Activated CD4-positive, alpha-beta T cell treated with anti-CD3 and anti-CD28 coated beads, Interleukin-2, Interleukin-4, amounts not matched to agents 100 ng/mL and 50 ng/mL, durations not matched to agents 16 hours and 8 hours (primary cell): Measurements from ENCODE around the gene CFAP119.

Source experiments
- DNase-seq: peaks from one replicate; pipeline ENCODE4 v3.0.0-alpha.2; 2020; ENCODE audit warnings: low spot score

Gene CFAP119

GRCh38 chr16:30740364-30741251 lies 21.3 kb downstream of the CFAP119 start:
- DNase-seq: peak; percentile 6

- no peak for DNase-seq
Measured at GRCh38 chr16:30738984-30739951, 22.6 kb downstream of the CFAP119 start.

GRCh38 chr16:30737794-30738648 lies 23.8 kb downstream of the CFAP119 start:
- no peak for DNase-seq

- no peak for DNase-seq
Measured at GRCh38 chr16:30736995-30737793, 24.7 kb downstream of the CFAP119 start.

- no peak for DNase-seq
Measured at GRCh38 chr16:30731411-30731810, 30.5 kb downstream of the CFAP119 start.

GRCh38 chr16:30728899-30729672 lies 32.8 kb downstream of the CFAP119 start:
- DNase-seq: no peak

DNA sequence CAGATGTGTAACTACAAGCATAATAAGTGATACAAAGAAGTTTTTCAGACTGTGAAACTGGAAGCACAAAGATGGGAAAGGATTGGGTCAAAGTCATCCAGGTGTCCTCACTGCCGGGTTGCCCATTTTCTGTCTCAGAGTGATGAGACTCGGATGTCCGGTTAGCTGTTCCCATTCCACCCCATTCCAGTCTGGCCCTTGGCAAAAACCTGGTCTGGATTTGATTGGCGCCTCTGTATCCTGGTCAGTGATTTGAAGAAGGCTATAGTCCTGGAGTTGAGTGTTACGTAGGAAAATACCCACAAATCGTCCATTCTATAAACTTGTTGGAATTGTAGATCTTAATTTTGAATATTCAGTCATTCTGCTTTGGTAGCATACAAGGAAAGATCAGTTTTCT lies 33.5 kb downstream of the CFAP119 start:
- DNase-seq: no peak

DNA sequence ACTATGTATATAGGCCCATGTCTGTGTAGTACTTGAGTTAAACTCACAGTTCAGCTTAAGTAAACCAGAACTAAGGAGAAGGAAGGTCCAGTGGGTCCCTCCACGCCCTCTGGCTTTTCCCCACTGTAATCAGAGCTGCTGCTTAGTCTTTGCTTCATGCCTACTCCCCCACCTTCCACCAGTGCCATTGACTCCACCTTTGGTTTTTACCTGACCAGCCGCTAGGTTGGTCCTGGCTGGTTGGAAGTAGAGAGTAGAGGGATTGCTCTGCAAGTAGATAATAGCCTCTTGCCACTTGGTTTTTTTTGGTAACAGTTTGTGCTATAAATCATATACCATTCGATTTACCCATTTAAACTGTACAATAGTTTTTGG lies 36.5 kb downstream of the CFAP119 start:
- DNase-seq: no peak

- DNase-seq: no peak
Measured at GRCh38 chr16:30724641-30725417, 37.0 kb downstream of the CFAP119 start.

DNA sequence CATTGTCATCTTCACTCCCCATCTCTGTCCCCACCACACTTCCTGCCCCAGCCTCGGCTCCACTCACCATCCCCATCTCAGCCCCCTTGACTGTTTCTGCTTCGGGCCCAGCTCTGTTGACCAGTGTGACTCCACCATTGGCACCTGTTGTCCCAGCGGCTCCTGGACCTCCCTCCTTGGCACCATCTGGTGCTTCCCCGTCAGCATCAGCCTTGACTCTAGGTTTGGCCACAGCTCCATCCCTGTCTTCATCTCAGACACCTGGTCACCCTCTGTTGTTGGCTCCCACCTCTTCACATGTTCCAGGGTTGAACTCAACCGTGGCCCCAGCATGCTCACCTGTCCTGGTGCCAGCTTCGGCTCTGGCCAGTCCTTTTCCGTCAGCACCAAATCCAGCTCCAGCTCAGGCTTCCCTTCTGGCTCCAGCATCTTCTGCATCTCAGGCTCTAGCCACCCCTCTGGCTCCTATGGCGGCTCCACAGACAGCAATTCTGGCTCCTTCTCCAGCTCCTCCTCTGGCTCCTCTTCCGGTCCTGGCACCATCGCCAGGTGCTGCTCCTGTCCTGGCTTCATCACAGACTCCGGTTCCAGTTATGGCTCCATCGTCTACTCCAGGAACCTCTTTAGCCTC lies 38.0 kb downstream of the CFAP119 start:
- DNase-seq: no peak

- DNase-seq: no peak
Measured at GRCh38 chr16:30722916-30723315, 38.9 kb downstream of the CFAP119 start.

- no peak for DNase-seq
Measured at GRCh38 chr16:30722443-30722842, 39.4 kb downstream of the CFAP119 start.

GRCh38 chr16:30721606-30722005 lies 40.3 kb downstream of the CFAP119 start:
- DNase-seq: no peak

GRCh38 chr16:30721167-30721566 lies 40.7 kb downstream of the CFAP119 start:
- no peak for DNase-seq

- no peak for DNase-seq
Measured at GRCh38 chr16:30720694-30721093, 41.2 kb downstream of the CFAP119 start.

DNA sequence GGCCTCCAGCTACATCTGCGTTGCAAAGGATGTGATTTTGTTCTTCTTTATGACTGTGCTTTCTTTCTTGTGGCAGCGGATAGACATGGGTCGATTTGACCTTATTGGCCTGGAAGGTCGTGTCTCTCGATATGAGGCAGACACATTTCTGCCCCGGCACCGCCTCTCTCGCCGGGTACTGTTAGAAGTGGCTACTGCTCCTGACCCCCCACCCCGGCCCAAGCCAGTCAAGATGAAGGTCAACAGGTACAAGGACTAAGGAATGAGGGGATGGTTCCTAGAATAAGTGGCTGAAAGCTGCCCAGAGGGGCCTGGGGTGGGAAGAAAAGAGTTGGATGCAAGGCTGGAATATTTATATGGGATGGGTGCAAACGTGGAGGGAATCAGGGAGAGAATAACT lies 41.8 kb downstream of the CFAP119 start:
- DNase-seq: no peak

DNA sequence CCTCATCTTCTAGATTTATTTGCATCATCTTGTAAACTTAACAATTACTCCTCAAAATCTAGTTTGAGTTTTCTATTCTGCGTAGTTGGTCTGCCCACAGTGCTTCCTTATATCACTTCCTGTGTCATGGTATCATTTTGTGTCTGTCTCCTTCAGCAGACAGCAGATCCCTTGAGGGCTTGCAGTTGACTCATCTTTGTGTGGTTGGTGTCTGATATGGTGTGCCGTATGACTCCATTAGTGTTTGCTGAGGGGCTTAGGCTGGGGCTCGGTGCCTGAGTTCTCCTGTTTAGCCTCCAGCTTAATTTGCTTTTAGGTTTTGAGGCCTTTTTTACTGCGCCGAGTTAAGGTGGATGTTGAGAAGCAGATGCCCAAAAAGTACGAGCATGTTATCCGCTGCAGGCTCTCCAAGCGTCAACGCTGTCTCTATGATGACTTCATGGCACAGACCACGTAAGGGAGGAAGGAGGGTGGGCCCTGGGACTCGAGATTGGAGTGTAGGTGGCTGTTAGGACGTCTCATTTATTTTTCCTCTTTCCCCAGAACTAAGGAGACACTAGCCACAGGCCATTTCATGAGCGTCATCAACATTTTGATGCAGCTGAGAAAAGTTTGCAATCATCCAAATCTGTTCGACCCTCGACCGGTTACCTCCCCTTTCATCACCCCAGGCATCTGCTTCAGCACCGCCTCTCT lies 46.0 kb downstream of the CFAP119 start:
- peak; percentile 80 for DNase-seq

GRCh38 chr16:30711712-30712111 lies 50.1 kb downstream of the CFAP119 start:
- DNase-seq: no peak
